IPS-NIHi7 (cell line): Measurements from ENCODE around the gene ADAM12.

Experiments
- DNase-seq: peaks from one replicate; pipeline ENCODE4 v3.0.0; 2012; ENCODE audit warnings: mixed read lengths; ENCODE audit errors: extremely low spot score

The ADAM12 gene

DNA sequence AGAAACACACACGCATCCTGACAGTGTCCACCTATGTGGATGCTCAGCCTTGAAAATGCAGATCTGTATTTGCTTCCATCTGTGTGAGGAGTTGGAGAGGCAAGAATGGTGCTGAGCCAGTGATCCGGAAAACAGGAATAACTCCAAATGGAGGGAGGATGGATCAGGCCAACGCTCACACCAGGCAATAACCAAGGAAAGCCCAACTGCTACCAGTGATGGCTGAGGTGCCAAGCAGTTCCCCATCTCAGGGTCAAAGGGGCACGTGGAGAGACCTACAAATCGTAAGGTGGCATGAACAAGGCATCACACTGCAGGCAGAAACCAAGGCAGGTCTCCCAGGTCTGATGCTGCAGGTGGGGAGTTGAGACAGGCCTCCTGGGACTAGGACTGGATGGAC lies 153.6 kb downstream of the ADAM12 start:
- DNase-seq = no peak

DNA sequence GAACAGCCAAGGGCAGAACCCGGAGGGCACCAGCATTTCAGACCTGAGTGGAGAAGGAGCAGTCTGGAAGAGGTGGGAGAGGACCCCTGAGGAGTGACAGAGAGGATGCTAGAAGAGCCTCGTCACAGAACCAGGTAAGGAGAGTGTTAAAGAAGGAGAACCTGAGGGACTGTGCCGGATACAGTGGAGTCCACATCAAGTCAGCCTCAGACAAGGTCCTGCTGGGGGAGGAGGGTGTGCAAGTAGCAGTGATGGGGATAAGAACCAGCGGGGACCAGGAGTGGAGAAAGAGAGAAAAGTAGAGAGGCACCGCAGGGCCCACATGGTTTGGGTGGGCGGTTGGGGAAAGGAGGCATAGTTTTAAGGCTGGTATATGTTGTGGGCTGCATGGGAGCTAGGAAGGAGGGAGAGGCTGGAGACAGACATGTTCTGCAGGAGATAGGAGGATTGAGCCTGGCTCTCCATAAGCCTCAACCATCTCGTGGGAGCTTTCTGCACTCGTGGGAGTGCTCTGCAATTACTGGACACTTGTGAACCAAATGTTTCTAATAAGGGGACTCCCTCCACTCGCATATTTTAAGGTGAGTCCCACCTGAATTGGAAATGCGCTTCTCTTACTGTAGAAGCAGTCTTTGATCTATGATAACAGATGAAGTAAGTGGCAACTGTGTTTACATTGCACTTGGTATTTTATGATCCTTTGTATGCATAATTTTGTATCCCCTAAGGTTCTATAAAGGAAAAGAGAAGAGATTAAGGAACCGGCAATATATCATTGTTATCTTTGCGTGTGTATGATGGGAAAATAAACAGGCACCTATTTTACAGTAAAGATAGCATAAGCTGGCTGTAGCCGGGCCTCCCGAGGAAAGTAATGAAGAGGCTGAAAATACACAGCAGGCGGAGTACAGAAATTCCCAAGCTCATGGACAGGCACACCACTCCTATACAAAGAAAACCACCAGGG lies 154.8 kb downstream of the ADAM12 start:
- no peak for DNase-seq

DNA sequence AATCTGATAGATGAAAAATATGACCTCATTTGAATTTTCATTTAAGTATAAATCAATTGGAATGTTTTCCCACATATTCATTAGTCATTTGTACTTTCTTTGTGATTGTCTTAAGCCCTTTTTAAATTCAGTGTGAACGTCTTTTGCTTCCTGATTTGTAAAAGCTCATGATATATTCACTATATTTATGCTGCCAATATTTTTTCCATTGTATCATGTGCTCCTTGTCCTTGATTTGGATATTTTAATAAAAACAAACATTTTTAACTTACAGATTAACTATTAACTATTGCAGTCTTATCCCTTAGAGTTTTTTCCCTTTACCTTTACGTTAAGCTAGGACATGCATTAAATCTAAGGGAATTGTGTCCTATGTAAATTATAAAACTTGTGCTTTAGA lies 157.7 kb downstream of the ADAM12 start:
- no peak for DNase-seq

DNA sequence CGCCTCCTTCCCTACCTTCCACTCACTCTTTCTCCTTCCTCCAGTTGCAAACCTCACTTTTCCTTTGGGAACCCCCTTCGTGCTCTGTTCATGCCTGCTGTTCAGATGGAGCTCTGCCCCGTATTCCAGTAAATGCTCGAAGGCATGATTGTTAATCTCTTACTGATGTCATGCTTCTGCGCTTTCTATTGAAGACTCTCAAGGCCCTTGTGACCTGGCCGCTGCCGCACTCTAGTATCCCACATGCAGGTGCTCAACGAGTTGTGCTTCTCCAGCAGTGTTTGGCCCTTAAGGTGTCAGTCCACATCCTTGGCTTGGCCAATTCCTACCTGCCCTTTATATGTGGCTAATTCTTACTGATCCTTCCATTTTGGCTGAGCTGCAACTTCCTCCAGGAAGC lies 158.6 kb downstream of the ADAM12 start:
- no peak for DNase-seq

DNA sequence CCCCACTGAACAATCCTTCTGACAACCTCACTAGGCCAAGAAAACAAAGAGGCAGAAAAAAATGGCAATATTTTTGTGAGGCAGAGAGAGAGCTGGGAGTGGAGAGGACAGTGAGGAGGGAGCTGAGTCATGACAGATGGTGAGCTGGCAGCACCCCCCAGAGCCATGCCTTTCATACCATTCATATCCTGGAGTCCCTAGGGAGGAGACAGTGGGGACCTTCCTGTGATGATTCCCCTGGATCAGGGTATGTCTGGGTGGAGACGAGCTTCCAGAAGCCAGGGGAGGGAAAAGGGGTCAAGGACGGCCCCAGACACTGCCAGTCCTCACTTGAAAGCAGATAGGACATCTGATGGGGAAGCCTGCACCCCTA lies 160.5 kb downstream of the ADAM12 start:
- no peak for DNase-seq

DNA sequence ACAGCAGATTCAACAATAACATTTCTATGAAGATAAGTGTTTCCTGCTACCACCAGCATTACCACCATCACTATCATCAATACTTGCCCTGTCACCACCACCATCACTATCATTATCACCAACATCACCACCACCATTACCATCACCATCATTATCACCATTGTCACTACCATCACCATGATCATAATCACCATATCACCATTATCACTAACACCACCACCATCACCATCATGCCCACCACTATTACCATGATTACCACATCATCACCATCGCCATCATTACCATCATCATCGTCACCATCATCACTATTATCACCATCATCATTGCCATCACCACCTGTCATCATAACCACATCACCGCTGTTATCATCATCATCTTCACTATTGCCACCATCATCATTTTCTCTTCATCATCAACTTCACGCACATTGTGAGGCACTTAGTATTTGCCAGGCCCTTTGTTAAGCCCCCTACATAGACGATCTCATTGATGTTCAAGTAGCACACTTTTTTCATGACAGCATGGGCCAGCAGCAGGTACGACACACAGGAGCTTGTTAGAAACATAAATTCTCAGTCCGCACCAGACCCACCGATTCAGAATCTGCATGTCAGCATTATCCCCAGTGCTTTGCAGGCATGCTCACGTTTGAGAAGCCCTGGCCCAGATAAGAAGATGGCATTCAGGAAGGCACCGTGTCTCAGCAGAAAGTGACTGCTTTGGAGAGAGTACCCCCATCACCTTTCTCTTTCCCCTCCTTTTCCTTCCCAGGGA lies 161.1 kb downstream of the ADAM12 start:
- no peak for DNase-seq

DNA sequence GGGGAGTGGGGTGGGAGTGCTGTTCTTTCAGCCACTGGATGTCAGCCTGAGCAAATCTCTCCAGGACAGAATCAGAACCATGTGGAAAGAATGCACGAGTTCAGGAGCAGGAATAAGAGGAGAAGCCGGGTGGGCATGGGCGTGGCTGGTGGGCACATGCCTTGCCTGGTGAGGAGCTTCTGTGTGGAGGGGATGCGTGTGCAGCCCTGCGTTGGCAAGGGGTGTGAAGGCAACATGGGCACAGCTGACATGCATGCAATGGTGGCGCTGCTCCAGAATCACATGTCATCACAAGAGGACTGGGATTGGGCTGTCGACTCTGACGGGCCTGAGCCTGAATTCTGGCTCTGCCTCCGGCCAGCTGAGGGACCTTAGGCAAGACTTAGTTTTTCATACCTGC lies 162.1 kb downstream of the ADAM12 start:
- DNase-seq = no peak

DNA sequence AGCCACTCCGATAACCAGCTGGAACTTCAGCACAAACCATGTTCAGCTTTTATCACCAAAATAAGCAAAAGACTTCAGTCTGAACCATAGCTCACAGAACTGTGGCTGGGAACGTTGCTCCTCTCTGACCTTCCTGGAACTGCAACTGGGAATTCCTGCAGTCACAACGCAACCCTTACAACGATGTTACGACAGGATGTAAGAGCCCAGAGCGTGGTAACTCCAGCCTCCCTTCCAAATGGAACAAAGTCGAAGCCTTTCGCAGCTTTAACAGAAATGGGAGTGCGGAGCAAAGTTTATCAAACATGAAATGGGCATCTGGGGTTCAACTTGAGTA lies 162.6 kb downstream of the ADAM12 start:
- DNase-seq = no peak

DNA sequence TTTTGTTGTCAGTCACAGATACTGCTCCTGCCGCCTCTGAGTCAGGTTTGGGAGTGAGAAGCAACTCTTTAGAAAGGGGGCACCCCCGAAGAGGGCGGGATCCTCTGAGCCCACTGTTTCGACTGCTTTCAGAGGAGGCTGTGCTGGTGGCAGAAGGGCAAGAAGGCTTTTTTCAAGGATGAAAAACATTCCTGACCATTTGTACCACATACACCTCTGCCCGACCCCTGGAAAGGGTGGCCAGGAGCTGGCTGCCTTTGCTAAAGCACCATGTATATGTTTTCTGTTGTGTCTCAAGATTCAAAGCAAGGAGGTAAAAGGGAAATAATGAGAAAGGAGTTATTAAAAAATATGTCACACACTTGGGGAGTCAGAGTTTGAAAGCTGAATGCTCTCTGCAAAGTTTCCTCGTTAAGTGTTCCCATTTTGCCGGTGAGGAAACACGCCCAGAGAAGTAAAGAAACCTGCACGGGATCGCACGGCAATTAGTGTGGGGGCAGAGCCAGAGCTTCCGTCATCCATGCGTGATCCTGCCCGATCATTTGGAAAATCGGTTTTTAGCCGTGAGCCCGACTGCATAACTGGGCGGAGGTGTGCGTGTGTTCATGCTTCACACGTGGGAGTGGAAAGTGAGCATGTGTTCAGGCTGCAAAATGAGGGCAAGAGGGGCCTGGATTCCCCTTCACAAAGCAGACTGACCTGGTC lies 163.2 kb downstream of the ADAM12 start:
- DNase-seq = no peak

DNA sequence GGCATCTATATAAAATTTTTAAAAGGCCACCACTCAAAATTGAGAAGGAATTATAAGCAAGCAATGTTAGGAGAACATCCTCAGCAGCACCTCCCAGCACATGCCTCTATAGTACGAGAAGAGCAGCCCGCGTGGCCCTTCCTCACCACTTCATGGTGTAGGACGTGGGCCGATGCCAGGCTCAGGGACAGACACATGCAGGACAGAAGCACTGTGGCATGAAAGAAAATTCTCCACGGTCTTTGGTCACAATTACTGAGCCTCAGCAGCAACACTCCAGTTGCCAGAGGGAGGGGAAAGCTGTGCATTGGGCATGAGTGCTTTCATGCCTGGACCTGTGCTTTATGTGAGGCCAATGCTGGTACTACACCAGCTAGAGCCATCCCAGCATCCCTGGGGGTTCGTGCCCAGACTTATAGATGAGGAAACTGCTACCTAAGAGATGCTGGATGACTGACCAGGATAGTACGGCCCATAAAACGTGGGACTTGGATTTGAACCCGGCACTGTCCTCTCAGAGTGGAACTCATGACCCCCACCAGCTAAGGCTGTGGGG lies 164.7 kb downstream of the ADAM12 start:
- no peak for DNase-seq

DNA sequence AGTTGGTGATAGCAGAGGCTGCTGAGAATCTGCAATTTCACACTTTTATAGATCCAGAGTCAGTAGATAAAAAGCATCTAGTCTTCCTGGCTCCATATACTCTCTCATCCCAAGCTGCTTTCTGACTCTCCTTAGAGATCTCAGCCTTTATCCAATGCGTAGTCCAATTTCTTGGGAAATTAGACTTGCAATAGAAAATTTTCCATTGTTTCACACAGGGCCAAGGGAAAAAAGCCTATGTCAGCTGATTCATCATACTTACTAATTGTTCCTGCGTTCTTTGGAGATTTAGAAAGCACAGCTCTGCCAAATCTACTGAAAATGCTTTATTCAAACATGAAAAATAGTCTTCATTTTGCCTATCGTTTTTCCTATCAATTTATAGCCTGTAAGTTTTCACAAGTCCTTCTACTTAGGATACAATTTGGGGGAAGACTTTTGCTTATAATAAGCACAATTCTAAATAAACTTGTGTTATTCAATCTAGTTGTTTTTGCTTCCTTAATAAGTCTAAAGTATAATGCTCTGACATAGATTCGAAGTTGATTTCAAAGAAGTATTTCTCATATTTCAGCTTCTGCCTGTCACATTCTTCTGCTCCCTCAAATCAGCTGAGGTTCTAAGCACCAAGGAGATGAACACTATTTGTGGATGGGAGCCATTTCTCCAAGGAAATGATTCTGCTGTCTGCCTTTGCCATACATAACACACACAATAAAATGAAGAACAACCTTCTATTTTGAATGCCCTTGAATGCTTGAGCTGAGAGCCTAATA lies 165.4 kb downstream of the ADAM12 start:
- no peak for DNase-seq

DNA sequence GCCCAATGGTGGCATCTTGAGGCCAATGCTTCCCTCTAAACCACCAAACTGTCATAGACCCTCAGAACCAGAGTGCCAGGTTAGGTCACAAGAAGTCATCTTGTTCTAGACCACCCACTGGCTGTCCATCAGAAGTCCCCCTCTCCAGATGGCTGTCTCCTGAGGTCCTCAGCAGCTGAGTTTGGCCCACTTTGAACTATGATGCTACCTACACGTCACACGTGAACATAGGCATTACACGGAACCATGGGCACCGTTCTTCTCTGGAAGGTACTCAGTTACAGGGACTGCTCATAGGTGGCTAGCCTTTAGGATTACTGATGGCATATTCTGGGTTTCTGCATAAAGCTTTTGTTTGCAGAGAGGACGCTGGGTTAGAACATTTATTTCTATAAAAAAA lies 166.4 kb downstream of the ADAM12 start:
- no peak for DNase-seq

DNA sequence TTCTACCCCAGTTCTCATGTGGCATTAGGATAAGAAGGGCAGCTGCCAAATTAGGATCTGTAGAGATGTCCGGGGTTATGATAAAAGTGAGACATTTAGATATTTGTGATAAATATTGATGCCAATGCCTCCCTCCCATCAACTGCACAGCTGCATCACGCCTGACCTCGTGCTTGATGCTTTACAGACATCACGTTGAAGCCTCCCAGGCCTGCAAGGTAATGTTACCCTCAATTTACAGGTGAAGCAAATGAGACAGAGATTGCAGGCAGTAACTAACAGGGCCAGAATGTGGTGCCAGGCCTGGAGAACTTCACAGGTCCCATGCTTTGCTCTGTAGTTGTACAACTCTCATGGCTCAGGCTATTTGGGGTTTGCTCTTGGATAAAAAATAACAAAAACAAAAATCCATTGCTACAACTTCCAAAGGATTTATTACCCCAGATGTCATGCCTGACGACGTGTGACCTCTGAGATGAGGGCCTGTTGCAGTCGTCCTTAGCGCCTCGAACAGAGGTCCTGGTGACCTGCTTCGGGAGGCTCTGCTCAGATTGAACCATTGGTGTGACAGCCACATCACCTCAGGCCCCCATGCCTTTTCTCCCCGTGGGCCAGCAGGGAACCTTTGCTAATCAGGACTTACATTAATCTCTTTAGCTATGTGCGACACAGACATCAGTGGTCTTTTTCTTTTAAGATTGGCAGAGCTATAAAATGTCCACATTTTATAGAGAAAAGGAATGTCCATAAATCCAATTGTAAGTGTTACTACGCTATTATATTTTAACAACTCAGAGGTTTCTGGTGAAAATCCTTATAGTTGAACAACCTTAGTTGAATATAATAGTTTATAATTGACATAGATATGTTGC lies 169.3 kb downstream of the ADAM12 start:
- DNase-seq = no peak

DNA sequence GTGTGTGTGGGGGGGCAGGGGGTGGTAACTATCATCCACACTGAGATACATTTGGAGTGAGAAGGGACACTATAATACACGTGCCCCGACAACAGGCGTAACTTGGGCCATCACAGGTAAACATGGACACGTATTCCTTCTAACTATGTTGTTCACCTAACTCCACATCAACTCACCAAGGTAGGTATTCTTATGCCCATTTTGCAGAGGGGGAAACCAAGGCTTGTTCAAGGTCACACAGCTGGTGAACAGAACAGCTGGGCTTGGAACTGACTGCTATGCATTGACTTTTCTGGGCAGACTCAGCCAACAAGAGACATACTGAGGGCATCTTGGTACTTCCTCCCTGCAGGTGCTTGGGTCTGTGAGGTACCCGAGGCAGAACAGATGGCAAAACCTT lies 170.1 kb downstream of the ADAM12 start:
- DNase-seq = no peak

DNA sequence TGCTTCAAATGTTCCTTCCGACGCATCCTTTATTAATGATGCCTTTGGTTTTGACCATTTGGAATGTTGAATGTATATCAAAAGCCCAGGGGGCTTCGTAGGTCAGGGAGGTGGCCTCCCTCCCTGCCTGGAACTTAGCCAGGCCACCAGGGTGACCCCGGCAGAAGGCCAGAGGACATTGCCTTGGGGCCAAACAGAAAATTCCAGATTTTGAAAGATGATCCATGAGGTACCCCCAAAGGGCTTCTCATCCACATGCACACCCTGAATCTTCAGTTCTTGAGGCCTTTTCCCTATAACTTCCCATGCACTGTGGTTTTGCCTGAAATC lies 171.7 kb downstream of the ADAM12 start:
- DNase-seq = no peak

DNA sequence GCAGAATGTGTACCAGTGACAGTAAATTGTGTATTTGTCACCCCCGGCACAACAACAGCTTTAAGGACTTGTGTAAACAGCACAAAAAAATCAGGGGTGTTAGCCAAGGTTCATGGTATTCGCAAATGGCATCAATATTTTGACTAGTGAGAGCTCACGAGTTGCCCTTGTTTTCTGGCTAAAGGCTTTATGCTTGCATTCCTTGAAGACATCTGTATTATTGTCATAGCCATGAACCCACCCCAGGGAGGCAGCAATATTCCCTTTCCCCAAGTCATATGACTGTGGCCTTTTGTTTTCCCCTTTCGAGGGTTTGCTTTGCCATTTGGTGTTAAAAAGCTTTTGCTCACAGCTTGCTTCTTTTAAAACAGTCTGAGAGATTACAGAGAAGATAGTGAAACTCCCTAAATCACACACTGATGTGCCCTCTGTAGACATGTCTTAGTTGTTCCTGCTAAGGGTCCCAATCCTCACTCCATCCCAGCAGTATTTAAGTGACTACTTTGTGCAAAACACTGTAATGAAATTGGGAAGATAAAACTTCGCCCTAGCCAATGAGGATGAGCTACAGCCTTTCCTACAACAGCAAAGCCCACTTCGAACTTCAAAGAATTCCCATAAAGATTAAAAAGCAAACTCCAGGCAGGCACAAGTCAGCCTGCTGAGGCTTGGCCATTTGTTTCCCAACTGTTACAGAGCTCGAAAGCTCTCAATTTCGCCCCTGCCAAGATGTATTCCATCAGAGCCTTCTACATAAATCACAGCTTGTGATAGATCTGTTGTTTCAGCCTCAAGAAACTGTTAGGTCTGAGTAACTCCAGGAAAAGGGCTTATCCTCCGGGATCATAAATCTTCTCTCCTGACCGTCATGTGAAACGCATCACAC lies 172.3 kb downstream of the ADAM12 start:
- DNase-seq = no peak

DNA sequence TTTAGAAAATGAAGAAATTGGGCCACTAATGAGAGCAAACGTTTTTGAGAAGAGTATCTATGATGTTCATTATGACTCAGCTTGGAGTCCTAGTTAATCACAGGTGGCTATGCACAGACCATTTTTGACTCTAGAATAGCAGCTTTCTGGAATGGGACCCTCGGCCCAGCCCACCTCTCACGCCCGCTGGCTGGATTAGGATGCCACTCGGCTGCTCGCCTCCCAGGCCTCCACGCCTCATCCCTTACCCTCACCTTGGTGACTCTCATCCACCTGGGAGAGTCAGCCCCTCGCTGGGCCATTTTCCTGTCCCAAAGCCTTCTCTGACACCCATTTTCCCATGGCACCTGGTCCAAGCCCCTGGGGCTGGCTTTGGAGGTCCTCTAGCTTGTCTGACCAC lies 173.6 kb downstream of the ADAM12 start:
- DNase-seq = no peak

DNA sequence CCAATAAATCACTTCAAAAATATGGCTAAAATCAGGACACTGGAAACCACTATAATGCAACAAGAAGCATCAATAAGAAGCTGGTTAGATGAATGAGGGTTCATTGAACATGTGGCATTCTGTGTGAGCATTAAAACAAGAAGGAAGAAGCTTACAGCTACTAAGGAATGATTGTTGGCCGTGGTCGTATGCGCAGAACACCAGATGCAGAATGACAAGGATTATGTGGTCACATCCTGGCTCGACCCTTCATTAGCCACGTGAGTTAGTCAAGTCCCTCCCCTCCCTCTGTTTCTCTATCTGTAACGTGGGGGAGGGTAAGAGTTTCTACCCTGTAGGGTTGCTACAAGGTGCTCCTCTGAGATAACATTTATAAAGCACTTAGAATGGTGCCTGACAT lies 174.3 kb downstream of the ADAM12 start:
- no peak for DNase-seq

DNA sequence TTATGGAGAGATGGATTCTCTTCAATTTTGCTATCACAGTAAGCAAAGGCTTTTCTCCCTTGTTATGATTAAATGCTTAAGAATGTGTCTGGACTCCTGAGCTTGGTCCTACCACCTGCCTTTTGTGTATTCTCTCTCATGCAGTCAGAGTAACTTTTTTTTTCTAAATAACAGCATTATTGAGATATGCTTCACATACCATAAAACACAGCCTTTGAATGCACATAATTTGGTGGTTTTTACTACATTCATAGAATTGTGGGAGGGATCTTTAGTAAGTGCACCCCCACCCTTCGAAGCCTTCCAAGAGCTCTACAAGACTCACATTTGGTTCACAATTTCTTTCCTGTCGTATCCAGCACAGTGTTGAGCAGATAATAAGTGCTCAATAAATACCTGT lies 175.5 kb downstream of the ADAM12 start:
- DNase-seq = no peak
